ENCODE measurements around the gene BACE1-AS.
"Not testable (repeated sequence)": the region's sequence is repeated elsewhere in the genome, so short reads cannot be mapped to it uniquely, and the experiment has no call there.

Gene BACE1-AS

DNA sequence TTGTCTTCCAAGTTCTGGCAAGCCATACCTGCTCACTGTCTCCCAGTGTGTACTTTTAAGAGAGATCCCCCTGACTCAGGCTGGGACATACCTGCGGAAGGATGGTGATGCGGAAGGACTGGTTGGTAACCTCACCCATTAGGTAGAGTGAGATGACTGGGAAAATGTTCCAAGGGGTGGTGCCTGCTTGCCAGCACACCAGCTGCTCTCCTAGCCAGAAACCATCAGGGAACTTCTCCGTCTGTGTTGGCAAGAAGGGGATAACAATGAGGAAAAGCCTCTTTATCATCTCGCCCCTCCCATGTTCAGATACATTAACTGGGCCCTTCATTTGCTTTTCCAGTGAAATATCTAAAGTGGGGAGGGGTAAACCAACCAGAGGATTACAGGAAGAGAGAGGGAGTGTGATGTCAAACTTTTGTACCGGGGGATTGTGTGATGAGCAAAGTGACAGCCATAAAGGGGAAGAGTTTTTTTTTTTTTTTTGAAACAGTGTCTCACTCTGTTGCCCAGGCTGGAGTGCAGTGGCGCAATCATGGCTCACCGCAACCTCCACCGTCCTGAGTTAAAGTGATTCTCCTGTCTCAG, at the start of gene BACE1-AS:
BACE1-AS (plus strand) TSS at position 538 of the 588 bp plus-strand sequence.
- DNase-seq, result no peak

DNA sequence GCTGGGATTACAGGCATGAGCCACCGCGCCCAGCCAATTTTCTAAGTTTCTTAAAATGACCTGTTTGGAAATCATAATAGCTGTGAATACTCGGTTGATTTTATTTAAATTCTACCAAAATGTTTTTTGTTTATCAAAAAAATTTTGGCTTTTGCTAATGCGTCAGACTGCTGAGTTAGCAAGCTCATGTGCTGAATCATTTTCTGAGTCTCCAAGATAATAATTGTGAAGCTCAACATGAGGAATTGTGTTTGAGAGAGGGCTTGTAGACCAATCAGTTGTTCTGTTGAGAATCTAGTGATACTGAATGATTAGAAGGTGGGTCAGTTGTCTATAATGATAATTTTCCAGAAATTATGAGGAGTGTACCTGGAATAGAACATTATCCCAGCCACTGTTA, 42.8 kb upstream of the BACE1-AS start:
- no peak for DNase-seq

DNA sequence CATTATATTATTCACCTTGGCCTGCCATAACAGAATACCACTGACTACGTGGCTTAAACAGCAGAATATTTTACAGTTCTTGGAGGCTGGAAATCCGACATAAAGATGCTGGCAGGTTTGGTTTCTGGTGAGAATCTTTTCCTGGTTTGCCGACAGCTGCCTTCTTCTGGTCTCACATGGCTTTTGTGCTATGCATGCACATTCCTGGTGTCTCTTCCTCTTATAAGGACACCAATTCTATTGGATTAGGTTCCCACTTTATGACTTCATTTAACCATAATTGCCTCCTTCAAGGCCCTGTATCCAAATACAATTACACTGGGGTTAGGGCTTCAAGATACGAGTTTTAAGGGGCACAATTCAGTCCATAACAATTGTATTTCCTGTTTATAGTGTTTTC, 41.6 kb upstream of the BACE1-AS start:
- no peak for DNase-seq

DNA sequence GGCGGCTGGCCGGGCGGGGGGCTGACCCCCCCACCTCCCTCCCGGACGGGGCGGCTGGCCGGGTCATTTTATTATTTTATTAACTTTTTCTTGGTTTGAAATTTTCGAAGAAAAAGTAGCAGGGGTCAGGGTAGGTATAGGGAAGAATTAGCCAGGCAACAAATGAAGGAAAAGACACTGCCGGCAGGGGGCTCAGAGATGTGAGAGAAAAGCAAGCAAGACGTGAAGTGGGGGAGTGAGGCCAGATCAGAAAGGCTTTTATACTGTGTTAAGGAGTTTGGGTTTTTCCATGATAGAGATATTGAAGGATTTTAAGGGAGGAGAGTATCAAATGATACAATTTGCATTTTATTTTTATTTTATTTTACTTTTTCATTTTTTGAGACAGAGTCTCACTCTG, 39.6 kb upstream of the BACE1-AS start:
- no peak for DNase-seq

DNA sequence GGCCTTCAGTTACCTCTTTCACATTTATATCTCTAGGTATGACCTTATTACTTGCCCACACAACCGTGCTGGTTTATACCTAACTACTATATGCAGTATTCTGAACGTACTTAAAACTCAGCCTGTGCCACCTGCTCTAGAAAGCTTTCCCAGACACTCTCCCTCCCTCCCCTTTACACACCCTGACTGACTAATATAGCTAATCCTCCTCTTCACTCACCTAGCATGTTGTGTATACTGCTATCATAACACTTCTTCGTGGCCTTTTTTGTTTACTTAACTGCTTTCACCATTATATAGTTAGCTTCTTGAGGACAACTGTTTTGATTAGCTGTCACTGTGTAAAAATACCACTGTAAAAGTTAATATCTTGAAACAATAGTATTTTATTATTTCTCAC, 35.2 kb upstream of the BACE1-AS start:
- no peak for DNase-seq

DNA sequence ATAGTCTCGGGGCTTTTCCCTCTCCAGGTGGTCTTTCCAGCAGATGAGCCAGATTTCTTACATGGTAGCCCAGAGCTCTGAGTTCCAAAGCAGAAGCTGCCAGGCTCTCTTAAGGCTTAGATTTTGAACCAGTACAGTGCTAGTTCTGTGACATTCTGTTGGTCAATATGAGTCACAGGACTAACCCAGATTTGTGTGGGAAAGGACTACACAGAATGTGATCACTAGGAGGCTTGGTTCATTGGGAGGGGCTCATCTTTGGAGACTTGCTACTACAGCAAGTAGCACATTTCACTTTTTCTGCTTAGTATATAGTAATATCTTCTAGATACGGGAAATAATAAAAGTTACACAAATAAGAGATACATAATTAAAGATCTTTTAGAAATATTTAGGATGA, 34.6 kb upstream of the BACE1-AS start:
- no peak for DNase-seq

DNA sequence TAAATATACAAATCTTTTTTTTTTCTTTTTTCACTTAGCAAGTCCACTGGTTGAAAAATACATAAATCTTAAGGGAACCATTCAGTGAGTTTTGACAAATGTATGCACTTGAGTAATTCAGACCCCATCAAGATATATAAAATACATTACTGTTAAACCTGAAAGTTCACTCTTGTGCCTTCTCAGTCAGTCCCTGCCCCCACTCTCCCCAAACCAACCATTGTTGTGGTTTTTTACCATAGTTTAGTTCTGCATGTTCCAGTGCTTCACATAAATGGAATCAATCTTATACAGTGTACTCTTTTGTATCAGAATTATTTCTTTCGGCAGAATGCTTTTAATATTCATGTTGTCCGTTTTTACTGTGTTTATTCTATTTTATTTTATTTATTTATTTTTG, 32.6 kb upstream of the BACE1-AS start:
- no peak for DNase-seq

- DNase-seq, result no peak
Measured at GRCh38 chr11:117259417-117259816, 31.7 kb upstream of the BACE1-AS start.

DNA sequence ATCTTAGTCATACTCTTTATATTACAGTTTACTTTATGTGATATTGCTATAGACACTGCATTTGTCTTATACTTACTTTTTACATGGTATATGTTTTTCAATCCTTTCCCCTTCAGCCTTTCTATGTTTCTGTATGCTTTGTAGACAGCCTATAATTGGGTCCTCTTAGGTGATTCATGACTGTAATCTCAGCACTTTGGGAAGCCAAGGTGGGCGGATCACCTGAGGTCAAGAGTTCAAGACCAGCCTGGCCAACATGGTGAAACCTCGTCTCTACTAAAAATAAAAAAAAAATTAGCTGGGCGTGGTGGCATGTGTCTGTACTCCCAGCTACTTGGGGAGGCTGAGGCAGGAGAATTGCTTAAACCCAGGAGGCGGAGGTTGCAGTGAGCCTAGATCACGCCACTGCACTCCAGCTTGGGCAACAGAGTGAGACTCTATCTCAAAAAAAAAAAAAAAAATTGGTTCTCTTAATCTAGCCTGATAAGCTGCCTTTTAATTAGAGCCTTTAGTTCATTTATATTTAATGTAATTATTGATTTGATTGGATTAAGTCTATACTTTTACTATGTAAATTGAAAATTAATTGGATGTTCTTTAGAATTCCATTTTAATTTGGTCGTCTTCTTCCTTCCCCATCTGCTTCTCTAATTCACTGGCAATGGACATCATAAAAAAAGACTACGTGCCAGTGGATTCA, 26.4 kb upstream of the BACE1-AS start:
- DNase-seq, result not testable (repeated sequence)

DNA sequence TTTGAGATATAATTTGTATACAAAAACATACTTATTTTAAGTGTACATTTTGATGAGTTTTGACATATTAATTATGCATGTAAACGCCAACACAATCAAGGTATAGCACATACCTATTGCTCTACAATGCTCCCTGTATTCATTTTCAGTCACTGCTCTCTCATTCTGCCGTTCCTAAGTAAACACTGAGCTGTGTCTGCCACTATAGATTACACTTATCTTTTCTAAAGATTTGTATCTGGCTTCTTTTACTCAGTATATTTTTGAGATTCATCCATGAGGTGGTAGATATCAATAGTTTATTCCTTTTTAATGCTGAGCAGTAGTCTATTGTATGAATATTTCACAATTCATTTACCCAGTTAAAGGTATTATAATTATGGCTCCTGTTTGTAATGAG, 25.4 kb upstream of the BACE1-AS start:
- no peak for DNase-seq

GRCh38 chr11:117269856-117270255, 21.3 kb upstream of the BACE1-AS start:
- no peak for DNase-seq

GRCh38 chr11:117271208-117271607, 19.9 kb upstream of the BACE1-AS start:
- DNase-seq, result no peak

- DNase-seq, result not testable (repeated sequence)
Measured at GRCh38 chr11:117272175-117272574, 19.0 kb upstream of the BACE1-AS start.

DNA sequence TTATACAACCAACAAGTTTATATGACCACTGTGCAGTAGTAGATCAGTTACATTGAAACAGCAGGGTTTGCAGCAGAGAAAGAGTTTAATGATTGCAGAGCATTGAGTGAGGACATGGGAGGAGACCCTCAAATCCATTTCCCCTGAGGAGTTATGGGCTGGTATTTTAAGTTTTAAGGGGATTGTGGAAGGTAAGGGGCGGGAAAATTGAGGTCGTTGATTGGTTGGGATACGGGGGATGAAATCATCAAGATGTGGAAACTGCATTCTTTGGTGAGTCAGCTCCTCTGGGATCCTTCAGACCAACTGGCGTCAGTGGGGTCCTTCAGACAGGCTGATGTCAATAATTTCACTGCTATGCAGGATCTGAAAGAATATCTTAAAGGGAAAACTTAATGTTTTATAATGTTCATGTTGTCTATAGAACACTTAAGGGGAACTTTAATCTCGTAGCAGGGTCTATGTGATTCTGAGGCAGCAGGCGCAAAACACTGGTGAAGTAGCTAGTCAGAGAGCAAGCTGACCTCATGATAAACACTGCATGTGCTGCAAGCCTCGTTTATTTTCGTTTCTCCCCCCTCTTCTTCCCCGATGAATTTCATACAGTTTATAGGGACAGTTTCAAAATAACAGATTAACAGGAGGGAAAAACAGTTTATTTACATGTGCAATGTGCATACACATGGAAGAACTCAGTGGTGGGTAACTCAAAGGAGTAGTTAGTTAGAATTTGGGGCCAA, 17.4 kb upstream of the BACE1-AS start:
- no peak for DNase-seq

DNA sequence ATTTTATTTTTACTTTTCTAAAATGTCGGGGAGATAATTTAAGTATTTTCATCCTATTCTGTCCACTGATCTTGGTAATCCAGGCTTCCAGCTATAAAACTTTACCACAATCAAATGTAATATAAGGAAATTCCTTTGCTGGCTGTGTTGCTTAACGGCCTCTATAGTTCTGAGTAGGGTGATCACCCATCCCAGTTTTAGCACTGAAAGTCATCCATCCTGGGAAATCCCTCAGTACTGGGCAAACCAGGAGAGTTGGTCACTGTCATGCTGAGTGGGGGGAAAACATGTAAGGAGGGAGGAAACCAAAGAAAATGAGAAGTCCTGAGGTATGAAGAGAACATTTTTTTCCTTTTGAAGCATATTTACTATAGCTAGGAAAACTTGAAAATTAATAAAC, 12.8 kb upstream of the BACE1-AS start:
- no peak for DNase-seq

DNA sequence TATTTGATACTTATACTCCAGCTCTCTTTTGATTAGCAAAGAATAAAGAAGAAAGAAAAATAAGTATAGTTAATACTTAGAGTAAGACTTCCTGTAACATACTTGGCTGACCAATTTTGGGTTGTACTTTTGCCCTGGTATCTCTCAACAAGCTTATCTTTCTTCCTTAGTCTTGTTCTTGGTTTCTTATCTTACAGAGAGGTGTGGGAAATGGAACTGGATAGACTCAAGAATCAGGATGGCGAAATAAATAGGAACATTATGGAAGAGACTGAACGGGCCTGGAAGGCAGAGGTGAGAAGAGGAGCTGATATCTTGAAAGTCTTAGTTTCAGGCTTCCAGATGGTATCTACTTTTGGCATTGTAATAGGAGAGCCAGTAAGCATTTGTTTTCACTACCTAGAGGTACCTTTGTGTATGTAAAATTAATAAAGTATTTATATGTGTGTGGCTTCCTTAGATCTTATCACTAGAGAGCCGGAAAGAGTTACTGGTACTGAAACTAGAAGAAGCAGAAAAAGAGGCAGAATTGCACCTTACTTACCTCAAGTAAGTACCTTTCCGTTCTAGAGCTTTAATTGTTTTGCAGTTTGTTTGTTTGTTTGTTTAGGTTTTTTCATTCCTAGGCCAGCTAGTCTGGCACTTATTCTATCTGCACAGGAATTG, 11.3 kb upstream of the BACE1-AS start:
- DNase-seq, result no peak

DNA sequence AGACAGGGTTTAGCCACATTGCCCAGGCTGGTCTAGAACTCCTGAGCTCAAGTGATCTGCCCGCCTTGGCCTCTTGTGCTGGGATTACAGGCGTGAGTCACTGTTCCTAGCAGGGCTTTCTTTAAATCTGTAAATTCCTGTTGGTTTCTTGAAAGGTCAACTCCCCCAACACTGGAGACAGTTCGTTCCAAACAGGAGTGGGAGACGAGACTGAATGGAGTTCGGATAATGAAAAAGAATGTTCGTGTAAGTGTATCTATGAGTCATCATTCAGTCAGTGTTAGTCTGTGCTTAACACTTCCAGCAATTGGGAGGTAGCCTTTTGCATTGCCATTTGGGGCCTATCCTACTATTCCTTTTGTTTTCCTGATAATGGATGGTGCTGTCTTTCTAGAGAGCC, 10.0 kb upstream of the BACE1-AS start:
- DNase-seq, result no peak

DNA sequence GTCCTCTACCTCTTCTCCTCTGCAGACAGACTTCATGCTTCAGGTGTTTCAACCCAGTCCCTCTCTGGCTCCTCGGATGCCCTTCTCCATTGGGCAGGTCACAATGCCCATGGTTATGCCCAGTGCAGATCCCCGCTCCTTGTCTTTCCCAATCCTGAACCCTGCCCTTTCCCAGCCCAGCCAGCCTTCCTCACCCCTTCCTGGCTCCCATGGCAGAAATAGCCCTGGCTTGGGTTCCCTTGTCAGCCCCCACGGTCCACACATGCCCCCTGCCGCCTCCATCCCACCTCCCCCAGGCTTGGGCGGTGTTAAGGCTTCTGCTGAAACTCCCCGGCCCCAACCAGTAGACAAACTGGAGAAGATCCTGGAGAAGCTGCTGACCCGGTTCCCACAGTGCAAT, 9.3 kb upstream of the BACE1-AS start:
- no peak for DNase-seq

DNA sequence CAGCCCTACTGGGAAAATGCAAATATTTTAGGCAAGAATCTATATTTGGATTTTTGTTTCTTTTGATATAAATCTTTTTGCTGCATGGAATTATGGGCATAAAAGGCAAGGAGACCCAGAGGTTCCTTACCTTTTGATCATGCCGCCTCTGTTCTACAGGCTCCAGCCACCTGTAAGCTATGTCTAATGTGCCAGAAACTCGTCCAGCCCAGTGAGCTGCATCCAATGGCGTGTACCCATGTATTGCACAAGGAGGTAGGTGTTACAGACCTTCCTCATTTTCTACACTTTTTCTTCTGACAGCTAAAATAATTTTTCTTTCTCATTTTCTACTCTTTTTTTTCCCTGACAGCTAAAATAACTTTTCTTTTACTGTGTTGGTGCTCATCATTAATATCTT, 8.2 kb upstream of the BACE1-AS start:
- DNase-seq, result no peak

DNA sequence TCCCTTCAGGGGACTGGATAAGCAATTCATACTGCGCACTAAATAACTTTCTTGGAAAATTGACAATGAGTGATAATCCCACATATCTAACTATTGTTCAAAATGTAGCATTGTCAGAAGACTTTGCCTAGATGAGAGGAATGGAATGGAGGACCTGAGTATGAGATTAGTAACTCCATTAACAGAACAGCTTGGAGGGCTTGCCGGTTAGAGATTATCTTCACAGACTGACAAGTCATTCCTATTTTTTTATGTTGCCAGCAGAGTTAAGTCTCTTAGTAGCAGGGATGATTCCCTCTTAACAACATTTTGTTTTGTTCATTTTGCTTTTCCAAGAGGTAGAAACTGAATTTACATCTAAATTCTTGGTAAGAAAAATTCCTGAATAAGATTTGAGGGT, 7.1 kb upstream of the BACE1-AS start:
- DNase-seq, result no peak

- no peak for DNase-seq
Measured at GRCh38 chr11:117286588-117286987, 4.6 kb upstream of the BACE1-AS start.

DNA sequence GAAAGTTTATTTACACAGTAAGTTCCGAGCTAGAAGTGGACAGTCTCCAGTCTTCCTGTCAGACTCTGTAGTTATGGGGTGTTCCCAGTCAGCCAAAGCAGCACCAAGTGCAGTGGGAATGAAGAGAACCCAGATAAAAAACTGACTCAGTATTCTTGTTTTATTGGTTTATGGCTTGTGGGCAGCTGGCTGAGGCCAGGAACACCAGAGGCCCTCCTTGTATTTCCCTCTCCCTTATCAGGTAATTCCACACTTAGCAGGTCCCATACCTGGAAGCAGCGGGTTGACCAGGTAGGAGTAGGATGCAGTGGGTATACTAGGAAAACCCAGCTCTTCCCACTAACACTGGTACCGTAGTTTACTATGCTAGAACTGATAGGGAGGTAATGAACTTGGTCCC, 3.5 kb upstream of the BACE1-AS start:
- DNase-seq, result no peak

DNA sequence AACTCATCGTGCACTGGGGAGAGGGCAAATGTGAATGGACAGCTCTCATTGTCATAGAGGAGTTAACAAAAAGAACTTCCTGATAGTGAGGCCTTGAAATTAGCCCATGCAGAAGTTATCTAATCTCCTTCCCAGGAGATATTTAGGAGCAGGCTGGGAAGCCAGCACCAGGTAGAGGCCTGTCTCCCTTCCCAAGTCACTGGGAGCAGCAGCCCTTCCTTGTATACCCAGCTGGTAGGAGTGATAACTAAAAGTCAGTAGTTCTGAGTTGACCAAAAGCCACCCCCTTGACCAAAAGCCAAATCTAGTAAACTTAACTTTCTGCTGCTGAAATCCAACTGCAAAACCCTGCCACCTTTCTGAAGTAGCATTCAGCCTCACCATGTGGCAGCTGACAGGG, 1.4 kb upstream of the BACE1-AS start:
- no peak for DNase-seq

DNA sequence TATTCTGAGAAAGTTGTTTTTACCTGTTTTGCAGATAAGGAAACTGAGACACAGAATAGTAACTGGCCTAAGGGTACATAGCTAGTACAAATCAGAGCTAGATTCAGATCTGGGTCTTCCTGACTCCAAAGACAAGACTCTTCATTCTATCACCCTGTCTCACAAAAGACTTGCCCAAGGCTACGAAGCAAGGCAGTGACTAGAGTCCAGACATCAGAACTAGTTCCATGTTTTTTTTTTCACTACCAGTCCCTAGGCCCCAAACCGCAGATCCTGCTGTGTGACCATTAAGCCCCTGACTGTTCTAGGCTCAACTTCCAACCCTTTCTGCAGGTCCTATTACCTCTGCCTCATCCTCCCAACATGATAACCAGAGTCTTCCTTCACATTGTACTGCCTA, 1.5 kb downstream of the BACE1-AS start:
- DNase-seq, result no peak

Measured in GOT3 (cell line).